ENCODE measurements around the gene SLC38A10. TPM values are rescaled to one million over a fixed set of nuclear protein-coding genes. Genes with fewer than 3 reads are reported as not detected.
A peak's percentile ranks its signal among the peaks of the same experiment; 100 is the strongest.

The SLC38A10 gene
- total RNA-seq, 2 experiments from 2014 or later: 56.0 to 147 TPM

DNA sequence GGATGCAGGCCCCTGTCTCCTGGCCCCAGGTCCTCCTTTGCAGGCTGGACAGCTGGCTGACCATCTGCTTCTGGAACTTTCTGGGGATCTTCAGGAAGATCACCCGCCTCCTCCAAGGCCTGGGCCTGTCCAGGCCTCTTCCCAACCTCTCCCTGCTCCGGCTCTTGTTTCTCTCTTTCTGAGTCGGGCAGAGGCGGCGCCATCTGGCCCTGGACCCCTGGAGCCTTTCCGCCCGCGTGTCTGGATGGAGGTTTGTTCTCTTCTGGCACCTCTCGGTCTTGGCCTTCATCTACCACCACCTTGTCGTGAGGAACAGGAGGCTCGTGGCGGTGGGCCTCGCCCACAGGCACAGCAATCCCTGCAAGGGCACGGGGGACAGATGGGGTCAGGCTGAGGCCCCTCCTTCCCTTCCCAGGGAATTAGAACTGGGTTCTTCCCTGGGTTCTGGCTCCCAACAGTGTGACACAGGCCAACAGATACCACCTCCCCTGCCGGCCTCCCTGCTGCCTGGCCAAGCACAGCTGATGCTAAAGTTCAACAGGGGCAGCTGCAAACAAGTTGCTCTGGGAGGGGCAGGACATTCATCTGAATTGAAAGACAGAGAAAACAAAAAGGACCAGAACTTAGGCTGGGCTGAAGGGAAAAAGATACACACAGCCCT lies 42.7 kb downstream of the SLC38A10 start:
- BruUV-seq (replicated peaks): no TSS peak
- H3K36me3 ChIP-seq (ENCODE audit: insufficient read depth, low read length): peaks cover 21% of the 10 kb centered on the region
- peak overlapping the region; percentile 76 for H3K4me2 ChIP-seq (ENCODE audit: low read length)
- peak; percentile 31 for DNase-seq (ENCODE audit: low spot score)
- no peaks in the 10 kb centered on the region for H4K20me1 ChIP-seq (ENCODE audit: insufficient read depth, low read length)
- peaks cover 39% of the 10 kb centered on the region for H3K4me1 ChIP-seq (ENCODE audit: insufficient read depth, low read length, poor library complexity, severe bottlenecking)
- TF ChIP-seq, protein P1, sequence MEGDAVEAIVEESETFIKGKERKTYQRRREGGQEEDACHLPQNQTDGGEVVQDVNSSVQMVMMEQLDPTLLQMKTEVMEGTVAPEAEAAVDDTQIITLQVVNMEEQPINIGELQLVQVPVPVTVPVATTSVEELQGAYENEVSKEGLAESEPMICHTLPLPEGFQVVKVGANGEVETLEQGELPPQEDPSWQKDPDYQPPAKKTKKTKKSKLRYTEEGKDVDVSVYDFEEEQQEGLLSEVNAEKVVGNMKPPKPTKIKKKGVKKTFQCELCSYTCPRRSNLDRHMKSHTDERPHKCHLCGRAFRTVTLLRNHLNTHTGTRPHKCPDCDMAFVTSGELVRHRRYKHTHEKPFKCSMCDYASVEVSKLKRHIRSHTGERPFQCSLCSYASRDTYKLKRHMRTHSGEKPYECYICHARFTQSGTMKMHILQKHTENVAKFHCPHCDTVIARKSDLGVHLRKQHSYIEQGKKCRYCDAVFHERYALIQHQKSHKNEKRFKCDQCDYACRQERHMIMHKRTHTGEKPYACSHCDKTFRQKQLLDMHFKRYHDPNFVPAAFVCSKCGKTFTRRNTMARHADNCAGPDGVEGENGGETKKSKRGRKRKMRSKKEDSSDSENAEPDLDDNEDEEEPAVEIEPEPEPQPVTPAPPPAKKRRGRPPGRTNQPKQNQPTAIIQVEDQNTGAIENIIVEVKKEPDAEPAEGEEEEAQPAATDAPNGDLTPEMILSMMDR (conservative IDR thresholded peaks at IDR 0.05; ENCODE audit: low read length): no peak
- no peak for TF ChIP-seq EZH2phosphoT487 (IDR thresholded peaks at IDR 0.05; ENCODE audit: borderline replicate concordance, low read depth, low read length)
- ChIA-PET POLR2A (no interaction called here), CTCF (ENCODE audit: unreplicated experiment) (interaction anchor here (0.5 to 1.0 kb wide), 2 partner anchors 189 to 232 kb away, joined by 3 read pairs; no protein-coding TSS in a partner anchor)
- H3K79me2 ChIP-seq (ENCODE audit: insufficient read depth, low read depth, low read length): no peaks in the 10 kb centered on the region
- intact Hi-C loops (cut with micrococcal nuclease; ENCODE audit: unreplicated experiment): loop anchor here (1.0 to 2.0 kb wide), 5 partner anchors 44 to 346 kb away; partner anchors contain the start of genes BAHCC1 and FAAP100
- peak overlapping the region; percentile 94 for H3K27ac ChIP-seq (ENCODE audit: low read depth, low read length, poor library complexity, severe bottlenecking)
- peak overlapping the region; percentile 57 for H3K4me3 ChIP-seq (ENCODE audit: low read depth, low read length, poor library complexity, severe bottlenecking)
- no peaks in the 10 kb centered on the region for H3K9me3 ChIP-seq (ENCODE audit: low read length)
- H3K9me2 ChIP-seq (ENCODE audit: insufficient read depth, low read length): no peaks in the 10 kb centered on the region
- H2AFZ ChIP-seq (ENCODE audit: low read length): no peak overlapping the region

DNA sequence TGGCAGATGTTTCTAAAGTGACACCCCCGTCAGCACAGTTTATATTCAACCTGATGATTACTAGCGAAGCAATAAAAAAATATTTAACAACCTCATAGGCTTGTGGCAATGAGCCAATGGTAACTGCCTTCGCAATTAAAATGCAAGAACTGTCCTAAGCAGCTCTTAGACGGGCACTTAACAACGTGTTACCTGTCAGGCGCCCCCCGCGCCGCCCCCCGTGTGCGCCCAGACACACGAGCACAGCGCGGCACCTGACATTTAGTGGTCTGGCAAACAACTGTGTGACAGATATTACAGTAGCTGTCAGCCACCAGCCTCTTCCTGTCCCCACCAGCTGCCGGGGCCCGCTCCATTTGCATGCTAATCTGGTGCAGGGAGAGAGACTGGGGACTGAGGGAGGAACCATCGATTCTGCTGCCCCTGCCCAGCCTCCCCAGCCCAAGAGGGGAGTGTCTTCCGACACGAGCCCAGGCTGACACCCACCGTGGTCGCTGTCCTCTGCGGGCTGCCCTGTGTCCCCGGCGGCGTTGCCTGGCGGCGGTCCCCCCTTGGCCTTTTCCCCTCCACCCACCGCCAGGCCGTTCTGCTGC lies 43.3 kb downstream of the SLC38A10 start:
- Histone ChIP-seq H3K4me2 (ENCODE audit: low read length) (peak overlapping the region; percentile 76), H4K20me1 (ENCODE audit: insufficient read depth, low read length) (no peaks in the 10 kb centered on the region), H3K79me2 (ENCODE audit: insufficient read depth, low read depth, low read length) (no peaks in the 10 kb centered on the region), H3K27ac (ENCODE audit: low read depth, low read length, poor library complexity, severe bottlenecking) (peak overlapping the region; percentile 94), H3K9me2 (ENCODE audit: insufficient read depth, low read length) (no peaks in the 10 kb centered on the region), H3K9me3 (ENCODE audit: low read length) (no peaks in the 10 kb centered on the region), H3K36me3 (ENCODE audit: insufficient read depth, low read length) (peaks cover 21% of the 10 kb centered on the region), H3K4me3 (ENCODE audit: low read depth, low read length, poor library complexity, severe bottlenecking) (peak overlapping the region; percentile 57), H3K4me1 (ENCODE audit: insufficient read depth, low read length, poor library complexity, severe bottlenecking) (peaks cover 39% of the 10 kb centered on the region), H2AFZ (ENCODE audit: low read length) (no peak overlapping the region)
- no TSS peak for BruUV-seq (replicated peaks)
- peak; percentile 94 for DNase-seq (ENCODE audit: low spot score)
- ChIA-PET CTCF (ENCODE audit: unreplicated experiment) (interaction anchor here (0.5 kb wide), 1 partner anchor 189 kb away, joined by 3 read pairs; no protein-coding TSS in a partner anchor), POLR2A (interaction anchor here (1.0 to 1.2 kb wide), 2 partner anchors 29 to 266 kb away, joined by 3 read pairs; partner anchors contain the start of gene CEP131)
- intact Hi-C loops (cut with micrococcal nuclease; ENCODE audit: unreplicated experiment): loop anchor here (1.0 to 2.0 kb wide), 6 partner anchors 44 to 347 kb away; partner anchors contain the start of genes BAHCC1 and FAAP100
- TF ChIP-seq, protein P1 (conservative IDR thresholded peaks at IDR 0.05; ENCODE audit: low read length): 0 out of 2 replicates have a peak, but pooled peaks have one; percentile 14
- no peak for TF ChIP-seq EZH2phosphoT487 (IDR thresholded peaks at IDR 0.05; ENCODE audit: borderline replicate concordance, low read depth, low read length)

Measured in OCI-LY7 (cell line).